NCI-H345 treated with DMSO at 0.1 percent for 48 hours (cell line): ENCODE measurements around the gene NLRP5.
"Not testable (repeated sequence)": the region's sequence is repeated elsewhere in the genome, so short reads cannot be mapped to it uniquely, and the experiment has no call there.

Experiments
- DNase-seq: peaks from one replicate; lab custom pipeline; 2025; ENCODE audit not compliant: unreplicated experiment; lab: John Stamatoyannopoulos, UW

NLRP5 gene

GRCh38 chr19:56098237-56098636 is 111.7 kb downstream of the NLRP5 start:
- DNase-seq, result not testable (repeated sequence)

- DNase-seq, result no peak
Observed at GRCh38 chr19:56098731-56099568, 112.4 kb downstream of the NLRP5 start.

GRCh38 chr19:56099638-56100539 is 113.3 kb downstream of the NLRP5 start:
- DNase-seq, result no peak

- DNase-seq, result no peak
Observed at GRCh38 chr19:56101095-56101494, 114.5 kb downstream of the NLRP5 start.

GRCh38 chr19:56101746-56102535 is 115.4 kb downstream of the NLRP5 start:
- no peak for DNase-seq

- DNase-seq, result no peak
Observed at GRCh38 chr19:56103027-56103614, 116.5 kb downstream of the NLRP5 start.

- no peak for DNase-seq
Observed at GRCh38 chr19:56104423-56104822, 117.8 kb downstream of the NLRP5 start.

GRCh38 chr19:56105090-56105701 is 118.6 kb downstream of the NLRP5 start:
- peak; percentile 17 for DNase-seq

GRCh38 chr19:56105831-56106396 is 119.3 kb downstream of the NLRP5 start:
- not testable (repeated sequence) for DNase-seq

GRCh38 chr19:56106397-56106849 is 119.8 kb downstream of the NLRP5 start:
- DNase-seq, result no peak

- no peak for DNase-seq
Observed at GRCh38 chr19:56106993-56107392, 120.4 kb downstream of the NLRP5 start.

- no peak for DNase-seq
Observed at GRCh38 chr19:56107626-56108351, 121.2 kb downstream of the NLRP5 start.

- DNase-seq, result no peak
Observed at GRCh38 chr19:56108447-56109195, 122.0 kb downstream of the NLRP5 start.

- DNase-seq, result no peak
Observed at GRCh38 chr19:56109226-56109625, 122.7 kb downstream of the NLRP5 start.

GRCh38 chr19:56110515-56111448 is 124.2 kb downstream of the NLRP5 start:
- no peak for DNase-seq
